ENCODE data around the gene MAPKAP1. TPM values are rescaled to one million over a fixed set of nuclear protein-coding genes. Genes with fewer than 3 reads are reported as not detected.

MAPKAP1 gene
- total and polyA plus RNA-seq, 2 of the 13 experiments (the other 11 are each of a cell fraction or from before 2014, with no cell fraction given), result 45.0 to 64.3 TPM

DNA sequence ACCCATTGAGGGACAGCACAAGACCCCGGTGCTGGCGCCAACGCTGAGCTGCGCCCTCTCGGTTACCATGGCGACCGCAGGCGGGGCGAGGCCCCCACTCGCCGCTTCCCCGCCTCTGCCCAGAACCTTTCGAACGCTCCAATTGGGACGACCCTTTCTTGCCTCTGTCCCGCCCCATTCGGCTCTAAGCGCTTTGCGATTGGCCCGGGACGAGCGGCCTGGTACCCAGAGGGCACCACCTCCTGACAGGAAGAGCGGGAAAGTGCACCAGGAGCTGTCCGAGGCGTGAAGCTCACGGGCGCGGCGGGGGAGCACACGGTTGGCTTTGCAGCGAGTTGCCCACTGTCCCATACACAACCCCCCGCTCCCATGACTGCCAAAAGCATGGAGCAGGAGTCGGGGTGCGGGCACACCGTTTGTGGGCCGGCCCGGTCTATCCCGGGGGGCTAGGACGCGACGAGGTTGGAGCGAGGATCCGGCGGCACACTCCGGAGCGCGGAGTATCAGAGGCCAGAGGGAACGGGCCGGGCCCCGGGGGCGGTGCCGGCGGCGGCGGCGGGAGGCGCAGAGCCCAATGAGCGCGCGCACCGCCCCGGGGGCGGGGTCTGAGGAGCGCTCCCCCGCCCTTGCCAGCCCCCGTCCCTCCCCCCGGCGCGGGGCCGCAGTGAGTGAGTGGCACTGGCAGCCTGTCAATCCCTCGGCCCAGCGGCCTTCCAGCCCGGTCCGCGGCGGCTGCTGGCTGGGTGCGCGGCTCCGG lies 39.2 kb upstream of the MAPKAP1 start (continued):
- TF ChIP-seq, protein P1, sequence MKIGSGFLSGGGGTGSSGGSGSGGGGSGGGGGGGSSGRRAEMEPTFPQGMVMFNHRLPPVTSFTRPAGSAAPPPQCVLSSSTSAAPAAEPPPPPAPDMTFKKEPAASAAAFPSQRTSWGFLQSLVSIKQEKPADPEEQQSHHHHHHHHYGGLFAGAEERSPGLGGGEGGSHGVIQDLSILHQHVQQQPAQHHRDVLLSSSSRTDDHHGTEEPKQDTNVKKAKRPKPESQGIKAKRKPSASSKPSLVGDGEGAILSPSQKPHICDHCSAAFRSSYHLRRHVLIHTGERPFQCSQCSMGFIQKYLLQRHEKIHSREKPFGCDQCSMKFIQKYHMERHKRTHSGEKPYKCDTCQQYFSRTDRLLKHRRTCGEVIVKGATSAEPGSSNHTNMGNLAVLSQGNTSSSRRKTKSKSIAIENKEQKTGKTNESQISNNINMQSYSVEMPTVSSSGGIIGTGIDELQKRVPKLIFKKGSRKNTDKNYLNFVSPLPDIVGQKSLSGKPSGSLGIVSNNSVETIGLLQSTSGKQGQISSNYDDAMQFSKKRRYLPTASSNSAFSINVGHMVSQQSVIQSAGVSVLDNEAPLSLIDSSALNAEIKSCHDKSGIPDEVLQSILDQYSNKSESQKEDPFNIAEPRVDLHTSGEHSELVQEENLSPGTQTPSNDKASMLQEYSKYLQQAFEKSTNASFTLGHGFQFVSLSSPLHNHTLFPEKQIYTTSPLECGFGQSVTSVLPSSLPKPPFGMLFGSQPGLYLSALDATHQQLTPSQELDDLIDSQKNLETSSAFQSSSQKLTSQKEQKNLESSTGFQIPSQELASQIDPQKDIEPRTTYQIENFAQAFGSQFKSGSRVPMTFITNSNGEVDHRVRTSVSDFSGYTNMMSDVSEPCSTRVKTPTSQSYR (CRISPR knock-in tag; IDR thresholded peaks at IDR 0.05; ENCODE audit: borderline replicate concordance), result peak; percentile 57
- 0 out of 2 replicates have a peak, but pooled peaks have one; percentile 5 for TF ChIP-seq CAMTA2 (CRISPR knock-in tag; IDR thresholded peaks at IDR 0.05; ENCODE audit: borderline replicate concordance)
- no peak for TF ChIP-seq GZF1 (CRISPR knock-in tag; IDR thresholded peaks at IDR 0.05)
- TF ChIP-seq, protein P2, sequence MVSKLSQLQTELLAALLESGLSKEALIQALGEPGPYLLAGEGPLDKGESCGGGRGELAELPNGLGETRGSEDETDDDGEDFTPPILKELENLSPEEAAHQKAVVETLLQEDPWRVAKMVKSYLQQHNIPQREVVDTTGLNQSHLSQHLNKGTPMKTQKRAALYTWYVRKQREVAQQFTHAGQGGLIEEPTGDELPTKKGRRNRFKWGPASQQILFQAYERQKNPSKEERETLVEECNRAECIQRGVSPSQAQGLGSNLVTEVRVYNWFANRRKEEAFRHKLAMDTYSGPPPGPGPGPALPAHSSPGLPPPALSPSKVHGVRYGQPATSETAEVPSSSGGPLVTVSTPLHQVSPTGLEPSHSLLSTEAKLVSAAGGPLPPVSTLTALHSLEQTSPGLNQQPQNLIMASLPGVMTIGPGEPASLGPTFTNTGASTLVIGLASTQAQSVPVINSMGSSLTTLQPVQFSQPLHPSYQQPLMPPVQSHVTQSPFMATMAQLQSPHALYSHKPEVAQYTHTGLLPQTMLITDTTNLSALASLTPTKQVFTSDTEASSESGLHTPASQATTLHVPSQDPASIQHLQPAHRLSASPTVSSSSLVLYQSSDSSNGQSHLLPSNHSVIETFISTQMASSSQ (IDR thresholded peaks at IDR 0.05; ENCODE audit: low read depth), result no peak
- TF ChIP-seq, protein P2 (CRISPR knock-in tag; IDR thresholded peaks at IDR 0.05; ENCODE audit: borderline replicate concordance), result peak; percentile 61
- TF ChIP-seq ELF1 (CRISPR knock-in tag; IDR thresholded peaks at IDR 0.05), result peak; percentile 51
- no peak for TF ChIP-seq CEBPB (IDR thresholded peaks at IDR 0.05; ENCODE audit: borderline replicate concordance, low read depth, low read length)
- peak; percentile 94; the same call in 1 of the 2 replicates for TF ChIP-seq KLF15 (CRISPR knock-in tag; IDR thresholded peaks at IDR 0.05; ENCODE audit: borderline replicate concordance)
- TF ChIP-seq, protein P3, sequence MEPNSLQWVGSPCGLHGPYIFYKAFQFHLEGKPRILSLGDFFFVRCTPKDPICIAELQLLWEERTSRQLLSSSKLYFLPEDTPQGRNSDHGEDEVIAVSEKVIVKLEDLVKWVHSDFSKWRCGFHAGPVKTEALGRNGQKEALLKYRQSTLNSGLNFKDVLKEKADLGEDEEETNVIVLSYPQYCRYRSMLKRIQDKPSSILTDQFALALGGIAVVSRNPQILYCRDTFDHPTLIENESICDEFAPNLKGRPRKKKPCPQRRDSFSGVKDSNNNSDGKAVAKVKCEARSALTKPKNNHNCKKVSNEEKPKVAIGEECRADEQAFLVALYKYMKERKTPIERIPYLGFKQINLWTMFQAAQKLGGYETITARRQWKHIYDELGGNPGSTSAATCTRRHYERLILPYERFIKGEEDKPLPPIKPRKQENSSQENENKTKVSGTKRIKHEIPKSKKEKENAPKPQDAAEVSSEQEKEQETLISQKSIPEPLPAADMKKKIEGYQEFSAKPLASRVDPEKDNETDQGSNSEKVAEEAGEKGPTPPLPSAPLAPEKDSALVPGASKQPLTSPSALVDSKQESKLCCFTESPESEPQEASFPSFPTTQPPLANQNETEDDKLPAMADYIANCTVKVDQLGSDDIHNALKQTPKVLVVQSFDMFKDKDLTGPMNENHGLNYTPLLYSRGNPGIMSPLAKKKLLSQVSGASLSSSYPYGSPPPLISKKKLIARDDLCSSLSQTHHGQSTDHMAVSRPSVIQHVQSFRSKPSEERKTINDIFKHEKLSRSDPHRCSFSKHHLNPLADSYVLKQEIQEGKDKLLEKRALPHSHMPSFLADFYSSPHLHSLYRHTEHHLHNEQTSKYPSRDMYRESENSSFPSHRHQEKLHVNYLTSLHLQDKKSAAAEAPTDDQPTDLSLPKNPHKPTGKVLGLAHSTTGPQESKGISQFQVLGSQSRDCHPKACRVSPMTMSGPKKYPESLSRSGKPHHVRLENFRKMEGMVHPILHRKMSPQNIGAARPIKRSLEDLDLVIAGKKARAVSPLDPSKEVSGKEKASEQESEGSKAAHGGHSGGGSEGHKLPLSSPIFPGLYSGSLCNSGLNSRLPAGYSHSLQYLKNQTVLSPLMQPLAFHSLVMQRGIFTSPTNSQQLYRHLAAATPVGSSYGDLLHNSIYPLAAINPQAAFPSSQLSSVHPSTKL (CRISPR knock-in tag; IDR thresholded peaks at IDR 0.05), result peak; percentile 75; the same call in 1 of the 2 replicates
- no peak for TF ChIP-seq NFIC (IDR thresholded peaks at IDR 0.05; ENCODE audit: low read length)
- no peak for TF ChIP-seq KAT2B (IDR thresholded peaks at IDR 0.05; ENCODE audit: borderline replicate concordance, low read depth, low read length)
- peak; percentile 95 for TF ChIP-seq ZNF343 (CRISPR knock-in tag; IDR thresholded peaks at IDR 0.05)
- TF ChIP-seq, protein P4, sequence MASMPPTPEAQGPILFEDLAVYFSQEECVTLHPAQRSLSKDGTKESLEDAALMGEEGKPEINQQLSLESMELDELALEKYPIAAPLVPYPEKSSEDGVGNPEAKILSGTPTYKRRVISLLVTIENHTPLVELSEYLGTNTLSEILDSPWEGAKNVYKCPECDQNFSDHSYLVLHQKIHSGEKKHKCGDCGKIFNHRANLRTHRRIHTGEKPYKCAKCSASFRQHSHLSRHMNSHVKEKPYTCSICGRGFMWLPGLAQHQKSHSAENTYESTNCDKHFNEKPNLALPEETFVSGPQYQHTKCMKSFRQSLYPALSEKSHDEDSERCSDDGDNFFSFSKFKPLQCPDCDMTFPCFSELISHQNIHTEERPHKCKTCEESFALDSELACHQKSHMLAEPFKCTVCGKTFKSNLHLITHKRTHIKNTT (CRISPR knock-in tag; IDR thresholded peaks at IDR 0.05), result no peak

Data from HepG2 (cell line).